Measurements from ENCODE around the gene POPDC2.
"Not testable (repeated sequence)": the region's sequence is repeated elsewhere in the genome, so short reads cannot be mapped to it uniquely, and the experiment has no call there.

Gene POPDC2

GRCh38 chr3:119598410-119599098, 61.8 kb downstream of the POPDC2 start:
- no peak for TF ChIP-seq CTCF (IDR thresholded peaks at IDR 0.05; ENCODE audit: extremely low read depth, missing control alignments)
- DNase-seq (ENCODE audit: low spot score) = peak; percentile 55

- no peak for TF ChIP-seq CTCF (IDR thresholded peaks at IDR 0.05; ENCODE audit: extremely low read depth, missing control alignments)
- no peak for DNase-seq (ENCODE audit: low spot score)
Observed at GRCh38 chr3:119597548-119598288, 62.7 kb downstream of the POPDC2 start, which contains the start of gene PLA1A. PLA1A (plus strand) TSS chr3:119597885; CDS start chr3:119597914, 29 bp downstream.

GRCh38 chr3:119596398-119596797, 64.0 kb downstream of the POPDC2 start:
- DNase-seq (ENCODE audit: low spot score) = no peak
- TF ChIP-seq CTCF (IDR thresholded peaks at IDR 0.05; ENCODE audit: extremely low read depth, missing control alignments) = no peak

GRCh38 chr3:119595639-119596334, 64.6 kb downstream of the POPDC2 start:
- no peak for DNase-seq (ENCODE audit: low spot score)

GRCh38 chr3:119594929-119595328, 65.5 kb downstream of the POPDC2 start:
- not testable (repeated sequence) for DNase-seq (ENCODE audit: low spot score)

More at GRCh38 chr3:119595639-119596334, 64.6 kb downstream of the POPDC2 start:
- no peak for TF ChIP-seq CTCF (IDR thresholded peaks at IDR 0.05; ENCODE audit: extremely low read depth, missing control alignments)

GRCh38 chr3:119594066-119594465, 66.3 kb downstream of the POPDC2 start:
- no peak for TF ChIP-seq CTCF (IDR thresholded peaks at IDR 0.05; ENCODE audit: extremely low read depth, missing control alignments)
- DNase-seq (ENCODE audit: low spot score) = no peak

- DNase-seq (ENCODE audit: low spot score) = no peak
- no peak for TF ChIP-seq CTCF (IDR thresholded peaks at IDR 0.05; ENCODE audit: extremely low read depth, missing control alignments)
Observed at GRCh38 chr3:119592861-119593260, 67.5 kb downstream of the POPDC2 start.
